Pancreas (tissue), 10 donors: Measurements from ENCODE around the gene MRPL41. TPM values are rescaled to one million over a fixed set of nuclear protein-coding genes. Genes with fewer than 3 reads are reported as not detected.
"Not testable (repeated sequence)": the region's sequence is repeated elsewhere in the genome, so short reads cannot be mapped to it uniquely, and the experiment has no call there.

Experiments used
- ATAC-seq, 4 donors: fragments of 200-7000 bp; cut with Tn5 transposase; one replicate each; pipeline versions ENCODE4 v1.8.0 to v1.9.1; 2020; ENCODE audit warnings: mild to moderate bottlenecking in 4 of 4, moderate library complexity in 4 of 4
- DNase-seq, 6 donors: peaks; one replicate each; pipeline ENCODE4 v3.0.0-alpha.2; 2020
- FAIRE-seq: peaks from 2 replicates; lab custom pipeline; 2012; peaks lifted over from hg19 to GRCh38; lab: Jason Lieb, UNC
- H3K27ac ChIP-seq, 4 donors: fragments of 200-600 bp; sonication (generic); 1 replicate in 3 of 4; 2 replicates in 1 of 4; pipeline versions ENCODE4 v1.5.0 to v1.8.0; 2020
- H3K27me3 ChIP-seq, 4 donors: fragments of 200-600 bp; one replicate each; pipeline ENCODE4 v1.8.0; 2021
- H3K36me3 ChIP-seq, 3 donors: fragments of 200-600 bp; sonication (generic) in 1 of 3; one replicate each; pipeline versions ENCODE4 v1.5.0 to v1.8.0; 2020 to 2021
- H3K4me1 ChIP-seq, 3 donors: fragments of 200-600 bp; one replicate each; pipeline ENCODE4 v1.8.0; 2021
- H3K4me3 ChIP-seq, 4 donors: fragments of 200-600 bp; sonication (generic) in 2 of 4; one replicate each; pipeline versions ENCODE4 v1.5.0 to v1.8.0; 2020 to 2021
- H3K9me3 ChIP-seq, 4 donors: fragments of 200-600 bp; one replicate each; pipeline ENCODE4 v1.8.0; 2021
- WGBS, 2 donors: extraction: QIAGEN DNeasy Blood & Tissue Kit; methylation state at CpG; one replicate each; pipeline ENCODE4 v1.1.7; 2013; 5-methylcytosine and 5-hydroxymethylcytosine counted together
- intact Hi-C, 3 donors: fragments of 100-400 bp; cut with DNase I; formaldehyde crosslinking; loops; one replicate each; pipeline versions ENCODE4 v1.11.1 to v1.14.2; 2022
- polyA plus RNA-seq, 2 donors: library from polyadenylated mRNA; stranded (reverse); fragments of 200-250 nt; gene quantifications; one replicate each; pipeline ENCODE4 v1.2.3, GENCODE V29; 2013
- total RNA-seq, 6 donors: library from RNA; stranded (reverse); fragmentation: NEBNext Ultra II Directional in 4 of 6; extraction: Animal tissue kit (Norgen Biotek cat#: 25700) in 4 of 6; gene quantifications; one replicate each; pipeline versions ENCODE4 v1.2.1 to v1.2.4, GENCODE V29; 2021 to 2023
- TF ChIP-seq, protein P1 (sequence below), 4 donors: fragments of 200-600 bp; sonication (generic) in 3 of 4; IDR thresholded peaks; one replicate each; pipeline versions ENCODE4 v1.5.0 to v1.8.0; 2021; ENCODE audit warnings: antibody characterized with exemption in 4 of 4
- donor health status: healthy with polysubstance abuse.
- donor health status: DM: no; HTN: no; CAD: no; lungs with moderate emphysema.
- donor health status: DM: no; HTN: no; CAD: no.
- donor health status: control.
- donor health status: control.
- donor health status: Bipolar disorder and iron deficiency.
- donor health status: DM: yes; HTN: yes; CAD: no.
- donor health status: DM: no; HTN: no; CAD: no.
- donor health status: DM: no; HTN: no; CAD: no.
- donor health status: DM: yes; HTN: yes; CAD: no.

Gene MRPL41
- total and polyA plus RNA-seq, 8 donors, result 16.6 to 74.1 (median 23.6) TPM

DNA sequence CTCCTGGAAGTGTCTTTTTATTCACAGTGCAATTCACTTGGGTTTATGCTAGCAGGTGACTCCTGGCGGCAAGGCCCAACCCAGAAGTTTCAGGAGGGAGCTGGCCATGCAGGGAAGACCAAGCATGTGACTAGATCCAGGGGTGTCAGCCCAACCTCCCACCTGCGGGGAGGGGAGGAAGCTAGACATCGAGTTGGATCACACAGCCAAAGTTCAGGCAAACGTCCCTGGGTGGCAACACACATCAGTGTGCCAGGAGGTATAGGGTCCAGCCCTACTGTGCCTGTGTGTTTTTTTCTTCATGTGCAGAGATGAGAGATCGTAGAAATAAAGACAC lies 26.7 kb upstream of the MRPL41 start:
- peak in 2 of 6 donors; percentile 11 to 32 for DNase-seq

DNA sequence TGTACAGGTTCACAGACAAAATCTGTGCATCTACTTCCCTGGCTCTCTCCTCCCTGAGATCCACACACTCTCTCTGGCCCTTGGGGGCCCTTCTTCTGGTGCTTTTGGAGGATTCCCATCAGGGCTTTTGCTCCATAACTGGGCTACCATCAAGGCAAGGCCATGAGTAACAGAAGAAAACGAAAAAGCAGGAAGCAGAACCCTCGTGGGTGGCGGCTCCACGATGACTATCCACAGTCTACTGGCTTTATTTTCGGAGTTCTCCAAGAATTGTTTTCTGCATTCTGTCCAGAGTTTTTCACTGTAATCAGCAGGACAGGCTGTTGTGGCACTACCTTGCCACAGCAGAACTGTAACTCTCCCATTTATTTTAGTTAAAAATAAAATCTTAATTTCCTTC lies 21.3 kb upstream of the MRPL41 start:
- ATAC-seq, result no peak
- H3K36me3 ChIP-seq, result no peaks in the 10 kb centered on the region
- H3K9me3 ChIP-seq, result no peaks in the 10 kb centered on the region
- no peak for DNase-seq
- TF ChIP-seq, protein P1, sequence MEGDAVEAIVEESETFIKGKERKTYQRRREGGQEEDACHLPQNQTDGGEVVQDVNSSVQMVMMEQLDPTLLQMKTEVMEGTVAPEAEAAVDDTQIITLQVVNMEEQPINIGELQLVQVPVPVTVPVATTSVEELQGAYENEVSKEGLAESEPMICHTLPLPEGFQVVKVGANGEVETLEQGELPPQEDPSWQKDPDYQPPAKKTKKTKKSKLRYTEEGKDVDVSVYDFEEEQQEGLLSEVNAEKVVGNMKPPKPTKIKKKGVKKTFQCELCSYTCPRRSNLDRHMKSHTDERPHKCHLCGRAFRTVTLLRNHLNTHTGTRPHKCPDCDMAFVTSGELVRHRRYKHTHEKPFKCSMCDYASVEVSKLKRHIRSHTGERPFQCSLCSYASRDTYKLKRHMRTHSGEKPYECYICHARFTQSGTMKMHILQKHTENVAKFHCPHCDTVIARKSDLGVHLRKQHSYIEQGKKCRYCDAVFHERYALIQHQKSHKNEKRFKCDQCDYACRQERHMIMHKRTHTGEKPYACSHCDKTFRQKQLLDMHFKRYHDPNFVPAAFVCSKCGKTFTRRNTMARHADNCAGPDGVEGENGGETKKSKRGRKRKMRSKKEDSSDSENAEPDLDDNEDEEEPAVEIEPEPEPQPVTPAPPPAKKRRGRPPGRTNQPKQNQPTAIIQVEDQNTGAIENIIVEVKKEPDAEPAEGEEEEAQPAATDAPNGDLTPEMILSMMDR (IDR thresholded peaks at IDR 0.05), result no peak
- no peaks in the 10 kb centered on the region for H3K27me3 ChIP-seq
- WGBS, 2 donors, result 77 to 90% methylated on average over 5 of the region's 5 CpGs
- no peak for FAIRE-seq
- intact Hi-C loops, result no loop called here
- no peak overlapping the region for H3K27ac ChIP-seq
- peaks cover 4 to 9% (median 4%) of the 10 kb centered on the region in 3 donors for H3K4me1 ChIP-seq
- no peak overlapping the region for H3K4me3 ChIP-seq

More for the DNA sequence above, 26.7 kb upstream of the MRPL41 start:
- WGBS, 2 donors, result 81 to 86% methylated on average over 5 of the region's 5 CpGs
- no peak for ATAC-seq
- Histone ChIP-seq H3K9me3 (no peaks in the 10 kb centered on the region), H3K4me3 (no peak overlapping the region), H3K27me3 (no peaks in the 10 kb centered on the region), H3K36me3 (no peaks in the 10 kb centered on the region), H3K27ac (no peak overlapping the region), H3K4me1 (peaks cover 6 to 15% (median 9%) of the 10 kb centered on the region in 3 donors)
- TF ChIP-seq, protein P1 (IDR thresholded peaks at IDR 0.05), result no peak
- intact Hi-C loops, result loop anchor here in 2 of 3 donors (10.0 kb wide), 2 partner anchors 230 to 250 kb away; partner anchors contain the start of gene TOR4A (in 1 of the 2)
- no peak for FAIRE-seq

DNA sequence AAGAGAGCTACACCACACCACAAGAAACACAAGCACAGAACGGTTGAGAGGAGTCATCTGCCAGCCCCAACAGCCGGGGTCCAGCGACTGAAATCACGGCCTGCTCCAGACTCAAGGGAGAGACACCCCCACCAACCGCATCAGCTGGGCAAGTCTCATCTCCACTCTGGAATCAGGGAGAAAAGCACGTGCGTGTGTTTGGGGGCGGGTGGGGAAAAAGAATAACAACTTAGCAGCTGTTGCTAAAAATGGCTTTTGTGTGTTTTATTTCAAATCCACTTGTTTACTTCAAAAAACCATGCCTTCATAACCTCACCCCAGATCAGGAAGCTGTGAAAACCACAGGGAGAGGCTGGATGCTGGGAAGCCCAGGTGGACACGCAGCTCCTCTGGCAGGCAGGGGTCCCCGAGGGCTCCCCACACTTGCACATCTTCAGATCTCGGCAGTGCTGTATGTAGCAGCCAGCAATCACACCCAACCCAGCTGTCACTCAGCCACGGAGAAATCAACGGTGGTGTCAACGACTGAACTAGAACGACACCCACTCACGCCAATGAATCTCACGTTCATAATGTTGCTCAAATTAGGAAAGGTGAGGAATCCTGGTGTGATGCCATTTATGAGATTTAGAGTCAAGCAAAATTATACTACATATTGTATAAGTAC lies 20.4 kb upstream of the MRPL41 start:
- no peak overlapping the region for H3K4me3 ChIP-seq
- H3K27me3 ChIP-seq, result no peaks in the 10 kb centered on the region
- WGBS, 2 donors, result 80 to 84% methylated on average over 17 of the region's 17 CpGs
- TF ChIP-seq, protein P1 (IDR thresholded peaks at IDR 0.05), result no peak
- H3K27ac ChIP-seq, result no peak overlapping the region
- no peak for FAIRE-seq
- H3K36me3 ChIP-seq, result no peaks in the 10 kb centered on the region
- H3K9me3 ChIP-seq, result no peaks in the 10 kb centered on the region
- peaks cover 5 to 10% (median 7%) of the 10 kb centered on the region in 3 donors for H3K4me1 ChIP-seq
- intact Hi-C loops, result no loop called here
- ATAC-seq, result no peak
- peak in 2 of 6 donors; percentile 17 to 33 for DNase-seq

DNA sequence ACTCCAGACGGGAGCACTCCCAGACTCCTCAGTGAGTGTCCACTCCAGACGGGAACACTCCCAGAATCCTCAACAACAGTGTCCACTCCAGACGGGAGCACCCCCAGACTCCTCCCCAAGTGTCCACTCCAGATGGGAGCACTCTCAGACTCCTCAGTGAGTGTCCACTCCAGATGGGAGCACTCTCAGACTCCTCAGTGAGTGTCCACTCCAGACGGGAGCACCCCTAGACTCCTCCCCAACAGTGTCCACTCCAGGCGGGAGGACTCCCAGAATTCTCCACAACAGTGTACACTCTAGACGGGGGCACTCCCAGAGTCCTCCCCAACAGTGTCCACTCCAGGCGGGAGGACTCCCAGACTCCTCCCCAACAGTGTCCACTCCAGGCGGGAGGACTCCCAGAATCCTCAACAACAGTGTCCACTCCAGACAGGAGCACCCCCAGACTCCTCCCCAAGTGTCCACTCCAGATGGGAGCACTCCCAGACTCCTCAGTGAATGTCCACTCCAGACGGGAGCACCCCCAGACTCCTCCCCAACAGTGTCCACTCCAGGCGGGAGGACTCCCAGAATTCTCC lies 18.7 kb upstream of the MRPL41 start:
- H3K4me3 ChIP-seq, intact Hi-C loops, H3K9me3 ChIP-seq, H3K27me3 ChIP-seq, H3K27ac ChIP-seq, H3K4me1 ChIP-seq, FAIRE-seq, ATAC-seq, H3K36me3 ChIP-seq: not testable (repeated sequence)
- 74 to 84% methylated on average over 10 of the region's 10 CpGs for WGBS, 2 donors
- DNase-seq, result peak in 1 of 6 donors; percentile 7

DNA sequence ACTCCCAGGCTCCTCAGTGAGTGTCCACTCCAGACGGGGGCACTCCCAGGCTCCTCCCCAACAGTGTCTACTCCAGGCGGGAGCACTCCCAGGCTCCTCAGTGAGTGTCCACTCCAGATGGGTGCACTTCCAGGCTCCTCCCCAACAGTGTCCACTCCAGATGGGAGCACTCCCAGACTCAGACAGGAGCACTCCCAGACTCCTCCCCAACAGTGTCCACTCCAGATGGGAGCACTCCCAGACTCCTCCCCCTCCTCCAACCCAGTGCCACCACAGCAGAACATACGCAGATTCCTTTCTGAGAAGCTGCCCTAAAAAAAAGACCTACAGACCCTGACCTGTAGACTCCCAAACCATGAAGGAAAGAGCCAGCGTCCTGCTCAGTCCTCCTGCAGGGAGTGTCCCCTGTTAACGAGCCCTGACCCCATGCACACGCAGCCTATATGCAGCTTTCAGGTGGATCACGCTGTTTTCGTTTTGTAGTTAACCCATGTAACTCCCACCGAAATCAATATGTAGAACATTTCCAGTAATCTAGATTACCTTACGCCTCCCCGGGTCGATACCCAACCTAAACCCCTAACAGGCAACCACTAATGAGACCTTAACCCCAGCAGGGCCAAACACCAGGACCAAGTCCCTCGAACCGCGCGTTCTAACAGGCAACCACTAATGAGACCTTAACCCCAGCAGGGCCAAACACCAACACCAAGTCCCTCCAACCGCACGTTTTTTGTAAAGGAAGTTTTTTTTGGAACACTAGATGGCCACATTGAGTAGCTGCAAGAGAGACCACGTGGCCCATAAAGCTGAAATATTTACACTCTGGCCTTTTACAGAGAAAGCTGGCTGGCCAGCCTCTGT lies 17.2 kb upstream of the MRPL41 start:
- peak; percentile 20 for FAIRE-seq

More for the DNA sequence above, 17.2 kb upstream of the MRPL41 start:
- DNase-seq, result peak in 4 of 6 donors; percentile 49 to 62 (median 56)
- no peak overlapping the region for H3K4me3 ChIP-seq
- H3K4me1 ChIP-seq, result peaks cover 5 to 10% (median 7%) of the 10 kb centered on the region in 3 donors
- H3K36me3 ChIP-seq, result peaks cover 0 to 2% (median 0%) of the 10 kb centered on the region in 3 donors
- TF ChIP-seq, protein P1 (IDR thresholded peaks at IDR 0.05), result peak; percentile 41 to 60 (median 47)
- WGBS, 2 donors, result 24 to 27% methylated on average over 19 of the region's 19 CpGs
- intact Hi-C loops, result no loop called here
- H3K27ac ChIP-seq, result peak overlapping the region in 1 of 4 donors; percentile 26
- H3K9me3 ChIP-seq, result no peaks in the 10 kb centered on the region
- peak; percentile 90 to 99 (median 98) for ATAC-seq
- no peaks in the 10 kb centered on the region for H3K27me3 ChIP-seq
